NCI-H524 treated with DMSO at 0.1 percent for 48 hours (cell line): ENCODE results near the gene KMT2A.
"Not testable (repeated sequence)": the region's sequence is repeated elsewhere in the genome, so short reads cannot be mapped to it uniquely, and the experiment has no call there.

Experiments
- DNase-seq: peaks from one replicate; lab custom pipeline; 2025; lab: John Stamatoyannopoulos, UW

KMT2A gene

DNA sequence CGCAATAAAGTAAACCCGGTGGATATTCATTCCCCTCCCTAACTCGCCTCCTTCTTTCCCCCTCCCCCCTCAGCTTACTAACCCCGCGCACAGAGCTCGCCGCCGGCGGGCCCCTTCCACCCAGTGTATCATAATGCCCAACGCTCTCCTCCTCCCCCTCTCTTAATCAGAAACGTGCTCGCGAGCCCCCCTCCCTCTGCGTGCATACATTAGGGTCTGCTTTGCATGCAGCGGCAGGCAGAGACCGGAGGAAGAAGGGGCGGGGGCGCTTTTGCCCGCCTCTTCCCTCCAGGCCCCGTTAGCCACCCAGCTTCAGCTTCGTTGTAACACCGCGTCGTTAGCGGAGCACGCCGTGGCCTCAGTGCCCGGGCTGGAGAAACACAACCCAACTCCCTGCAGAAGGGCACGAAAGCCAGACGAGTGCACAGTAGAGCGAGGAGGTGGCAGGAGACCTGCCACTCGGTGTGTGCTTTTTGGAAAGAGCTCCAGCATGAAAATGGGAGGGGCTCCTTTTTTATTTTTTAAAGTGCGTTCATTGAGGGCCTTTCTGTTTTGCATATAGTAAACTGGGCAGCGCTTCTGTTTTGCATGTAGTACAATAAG lies 901 bp upstream of the KMT2A start:
- peak; percentile 74 for DNase-seq

DNA sequence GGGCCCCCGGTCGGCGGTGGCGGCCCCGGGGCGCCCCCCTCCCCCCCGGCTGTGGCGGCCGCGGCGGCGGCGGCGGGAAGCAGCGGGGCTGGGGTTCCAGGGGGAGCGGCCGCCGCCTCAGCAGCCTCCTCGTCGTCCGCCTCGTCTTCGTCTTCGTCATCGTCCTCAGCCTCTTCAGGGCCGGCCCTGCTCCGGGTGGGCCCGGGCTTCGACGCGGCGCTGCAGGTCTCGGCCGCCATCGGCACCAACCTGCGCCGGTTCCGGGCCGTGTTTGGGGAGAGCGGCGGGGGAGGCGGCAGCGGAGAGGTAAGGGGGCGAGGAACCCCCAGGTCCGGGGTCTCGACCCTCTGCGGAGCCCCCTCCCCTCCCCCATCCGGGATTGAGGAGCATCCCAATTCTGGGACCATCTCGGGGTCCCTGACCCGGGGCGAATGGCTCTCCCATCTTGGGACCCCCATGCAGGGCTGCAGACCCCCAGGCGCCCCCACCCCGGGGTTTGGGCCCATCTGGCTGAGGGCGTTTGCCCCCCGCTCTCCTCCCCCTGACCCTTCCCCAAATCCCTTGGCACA lies 431 bp downstream of the KMT2A start:
- DNase-seq: no peak

DNA sequence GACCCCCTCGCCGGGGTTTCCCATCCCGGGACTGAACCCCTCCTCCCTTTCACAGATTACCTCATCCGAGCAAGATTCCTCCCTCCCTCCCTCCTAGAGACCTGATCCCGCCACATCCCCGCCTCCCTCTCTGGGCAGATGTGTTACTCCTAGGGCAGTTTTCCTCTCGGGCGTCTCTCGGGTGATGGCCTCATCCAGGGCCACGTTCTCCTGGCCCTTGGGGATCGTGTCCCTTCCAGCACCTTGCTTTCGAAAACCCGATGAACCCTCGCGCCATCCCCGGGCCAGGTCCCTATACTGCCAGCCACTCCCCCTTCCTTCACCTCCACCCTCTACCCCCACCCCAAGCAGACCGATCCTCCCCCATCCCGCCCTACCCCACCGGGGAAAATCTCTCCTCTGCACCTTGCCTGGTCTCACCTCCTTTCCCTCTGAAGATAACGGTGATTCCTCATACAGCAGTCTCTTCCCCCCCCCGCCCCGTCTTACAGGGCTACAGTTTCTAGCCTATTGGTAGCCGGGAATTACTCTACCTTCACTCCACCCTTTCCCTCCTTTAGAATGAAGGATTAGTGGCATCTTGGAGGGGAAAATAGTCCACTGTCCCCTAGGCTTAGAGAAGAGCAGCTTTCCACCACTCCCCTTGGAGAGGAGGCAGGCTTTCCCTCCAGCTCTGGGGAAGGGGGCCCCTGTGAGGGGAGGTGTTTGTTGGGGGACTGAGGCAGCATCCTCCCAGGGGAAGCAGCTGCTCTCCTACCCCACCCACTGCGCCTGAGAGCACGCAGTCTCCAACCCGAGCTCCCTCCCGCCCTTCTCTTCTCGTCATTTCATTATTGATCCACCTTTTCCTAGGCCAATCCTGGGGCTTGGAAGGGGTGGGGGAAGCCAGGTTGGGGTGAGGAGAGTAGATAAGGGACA lies 1.2 kb downstream of the KMT2A start:
- DNase-seq: no peak

DNA sequence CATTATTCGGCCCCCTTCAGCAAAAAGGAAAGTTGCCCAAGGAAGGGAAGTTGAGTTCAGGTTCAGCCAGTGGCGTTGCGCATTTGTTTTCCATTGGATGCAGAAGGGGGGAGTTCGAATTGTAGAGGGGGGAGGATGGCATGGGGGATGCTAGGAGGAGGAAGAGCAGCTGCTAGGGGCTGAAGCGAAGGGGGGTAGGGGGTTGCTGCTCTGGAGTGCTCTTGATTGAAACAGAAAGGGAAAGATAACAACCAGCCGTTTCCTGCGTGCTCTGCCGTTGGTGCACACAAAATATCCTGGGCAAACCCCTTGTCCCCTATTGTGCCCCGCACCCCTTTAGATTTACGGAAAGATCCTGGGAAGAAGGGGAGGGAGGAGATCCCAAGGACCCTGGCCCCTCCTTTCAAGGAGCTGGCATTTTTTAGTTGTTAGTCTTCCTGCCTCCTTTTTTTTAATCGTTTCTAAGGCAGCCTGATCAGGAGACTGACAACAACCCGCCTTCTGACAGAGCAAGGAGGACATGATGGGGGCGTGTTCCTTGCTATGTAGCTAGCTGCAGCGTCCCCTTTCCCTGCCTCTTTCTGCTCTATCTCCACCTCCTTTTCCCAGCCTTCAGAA lies 2.1 kb downstream of the KMT2A start:
- no peak for DNase-seq

DNA sequence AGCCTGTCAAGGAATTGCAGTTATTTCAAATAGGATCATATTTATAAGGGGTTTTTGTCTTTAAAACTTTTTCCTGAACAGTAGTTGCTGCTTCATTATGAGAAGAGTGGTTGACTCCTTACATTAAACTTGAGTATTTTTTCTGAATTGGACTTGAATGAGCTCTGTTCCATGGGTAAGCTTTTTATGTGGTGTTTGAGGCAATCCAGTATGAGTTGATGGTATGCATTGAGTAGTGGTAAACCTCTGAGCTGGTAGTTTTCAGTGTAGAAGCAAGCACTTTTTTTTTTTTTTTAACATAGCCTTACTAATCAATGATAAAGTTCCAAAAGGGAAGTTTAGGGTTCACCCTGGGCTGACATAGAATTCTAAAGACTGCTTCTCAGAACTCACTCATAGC lies 3.4 kb downstream of the KMT2A start:
- no peak for DNase-seq

DNA sequence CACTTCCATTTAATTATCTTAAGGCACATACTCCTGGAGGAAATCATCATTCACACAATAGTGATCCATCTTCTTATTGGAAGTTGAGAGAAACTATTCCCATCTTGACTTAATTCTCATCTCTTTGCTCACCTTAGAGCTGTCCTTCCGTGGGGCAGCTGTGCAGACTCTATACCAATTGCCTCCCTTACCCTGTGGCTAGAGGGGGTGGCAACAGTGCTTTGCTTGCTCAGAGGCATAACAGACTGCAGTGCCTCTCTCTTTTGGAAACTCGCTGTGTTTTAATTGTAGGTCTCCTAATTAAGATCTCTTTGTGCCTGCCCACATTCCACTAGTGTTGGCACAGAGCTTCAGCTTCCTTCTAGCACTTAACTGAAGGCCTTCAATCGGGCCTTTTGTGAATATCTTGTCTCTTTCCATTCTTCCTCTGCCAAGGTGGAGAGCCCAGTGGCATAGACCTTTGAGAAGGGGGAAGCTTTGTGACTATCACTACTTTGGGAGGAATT lies 5.5 kb downstream of the KMT2A start:
- DNase-seq: no peak

DNA sequence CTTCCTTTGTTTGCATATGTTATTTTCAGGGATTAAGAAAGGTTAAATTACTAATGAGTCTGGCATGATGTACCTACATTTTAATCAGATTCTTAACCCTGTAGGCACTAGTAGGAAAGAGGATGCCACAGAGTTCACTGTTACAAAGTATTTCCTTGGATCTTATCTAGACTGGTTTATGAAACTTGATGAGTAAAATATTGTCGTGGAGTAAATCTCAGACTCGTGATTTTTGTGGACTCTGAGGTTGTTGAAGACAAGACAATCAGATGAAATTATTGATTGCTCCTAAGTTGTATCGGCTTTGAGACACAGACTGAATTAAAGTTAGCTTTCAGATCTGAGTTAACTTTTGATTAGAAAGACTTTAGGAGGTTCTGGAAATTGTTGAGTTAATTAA lies 6.0 kb downstream of the KMT2A start:
- no peak for DNase-seq

DNA sequence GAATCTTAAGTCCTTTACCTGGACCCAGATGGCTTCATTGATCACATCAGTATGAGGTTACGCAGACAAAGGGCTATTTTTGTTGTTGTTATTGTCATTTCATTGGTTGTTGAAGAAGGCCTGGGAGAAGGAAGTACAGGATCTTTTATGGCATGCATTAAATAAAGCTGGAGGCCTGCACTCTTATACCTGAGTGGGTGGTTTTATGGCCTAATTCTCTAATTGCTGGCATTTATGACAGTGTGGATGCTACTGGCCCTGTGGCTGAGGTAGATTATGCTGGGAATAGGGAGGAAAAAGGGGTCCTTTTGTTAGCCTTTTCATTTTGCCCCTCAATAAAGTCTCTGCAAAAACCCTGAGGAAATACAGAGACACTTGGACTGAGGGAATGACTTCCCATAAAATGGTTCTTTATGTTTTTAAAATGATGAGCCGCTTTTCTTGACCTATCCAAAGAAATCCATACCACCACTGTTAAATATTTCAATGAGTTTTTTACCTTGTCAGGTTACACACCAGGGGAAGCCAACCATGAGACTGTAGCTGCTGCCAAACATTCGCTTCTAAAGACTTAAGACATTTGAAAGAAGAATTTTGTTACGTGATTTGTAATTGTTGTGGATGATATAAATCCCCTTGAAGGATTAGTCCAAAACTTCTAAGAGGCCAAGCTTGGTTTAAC lies 6.8 kb downstream of the KMT2A start:
- no peak for DNase-seq

DNA sequence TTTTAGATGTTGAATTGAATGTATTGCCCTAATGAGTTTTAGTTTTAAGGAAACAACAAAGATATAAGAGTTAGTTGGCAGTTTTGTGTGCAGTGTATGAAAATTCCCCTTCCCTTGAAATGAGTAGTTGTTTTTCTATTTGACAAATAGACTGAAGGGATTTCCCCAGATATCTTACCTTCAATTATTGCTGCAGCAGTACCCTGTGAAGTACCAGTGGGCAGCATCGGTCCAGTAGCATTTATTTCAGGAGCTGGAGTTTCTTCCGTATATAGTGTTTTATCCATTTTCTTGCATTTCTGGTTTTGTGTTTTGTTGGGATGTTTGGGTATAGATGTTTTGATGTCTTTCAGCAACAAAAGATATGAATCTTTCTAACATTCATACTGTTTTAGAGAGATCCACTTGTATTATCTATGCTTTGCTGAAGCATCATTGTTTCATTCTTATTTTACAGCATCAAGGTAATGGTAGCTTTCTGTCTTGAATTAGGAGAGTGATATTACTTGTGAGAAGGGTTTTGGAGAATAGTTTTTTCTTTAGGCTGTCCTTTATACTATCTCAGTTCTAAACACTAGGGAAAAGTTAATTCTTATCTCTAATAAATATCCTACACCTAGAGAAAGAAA lies 7.4 kb downstream of the KMT2A start:
- DNase-seq: no peak

DNA sequence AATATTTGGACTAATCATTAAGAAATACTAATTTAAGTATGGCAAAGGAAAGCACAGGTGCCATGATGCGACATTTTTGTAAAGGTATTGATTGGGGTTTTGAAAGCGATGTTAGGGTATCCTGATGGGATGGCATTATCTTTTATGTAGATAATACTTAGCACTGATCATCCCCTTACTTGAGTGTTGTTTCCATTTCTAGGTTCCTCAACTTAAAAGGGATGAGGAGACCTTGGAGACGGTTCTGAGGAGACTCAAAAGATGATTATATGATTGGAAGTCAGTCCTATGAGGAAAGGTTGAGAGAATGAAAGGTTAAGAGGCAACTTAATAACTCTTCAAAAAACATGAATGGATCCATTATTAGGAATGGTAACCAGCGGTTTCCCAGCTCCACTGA lies 11.1 kb downstream of the KMT2A start:
- no peak for DNase-seq

DNA sequence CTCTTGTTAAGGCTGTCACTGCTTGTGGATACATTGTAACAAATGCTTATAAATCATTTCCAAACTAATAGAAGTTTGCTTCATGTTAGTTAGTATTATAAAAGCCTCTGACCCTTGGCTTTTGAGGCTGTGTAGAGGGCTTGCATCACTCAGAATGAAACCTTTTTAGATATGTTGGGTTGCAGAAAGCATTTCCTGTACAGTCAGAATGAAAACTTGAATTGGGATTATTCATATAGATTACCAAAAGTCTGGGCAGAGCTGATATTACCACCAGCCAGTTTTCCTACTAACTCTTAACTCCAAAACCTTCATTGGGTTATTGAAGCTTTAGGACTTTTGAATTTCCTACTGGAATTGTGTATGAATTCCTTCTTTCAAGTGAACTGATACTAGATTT lies 12.0 kb downstream of the KMT2A start:
- no peak for DNase-seq

DNA sequence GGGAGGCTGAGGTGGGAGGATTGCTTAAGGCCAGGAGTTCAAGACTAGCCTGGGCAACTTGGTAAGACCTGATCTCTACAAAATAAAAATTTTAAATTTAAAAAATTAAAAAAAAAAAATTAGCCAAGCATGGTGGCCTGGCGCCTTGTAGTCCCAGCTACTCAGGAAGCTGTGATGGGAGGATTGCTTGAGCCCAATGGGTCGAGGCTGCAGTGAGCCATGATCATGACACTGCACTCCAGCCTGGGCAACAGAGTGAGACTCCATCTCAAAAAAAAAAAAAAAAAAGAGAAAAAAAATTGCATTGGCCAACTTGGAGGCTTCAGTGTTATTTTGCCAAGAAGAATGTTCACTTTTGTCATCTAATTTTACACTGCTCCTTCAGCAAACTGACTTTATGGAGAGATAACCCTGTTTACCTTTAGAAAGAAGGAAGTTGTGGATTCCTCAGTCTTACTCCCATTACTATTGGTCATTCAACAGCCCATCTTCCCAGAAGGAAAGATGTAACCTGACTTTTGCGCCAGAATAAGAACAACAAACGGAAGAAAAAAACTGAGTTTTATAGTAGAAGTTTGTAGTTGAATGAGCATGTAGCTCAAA lies 13.1 kb downstream of the KMT2A start:
- no peak for DNase-seq

DNA sequence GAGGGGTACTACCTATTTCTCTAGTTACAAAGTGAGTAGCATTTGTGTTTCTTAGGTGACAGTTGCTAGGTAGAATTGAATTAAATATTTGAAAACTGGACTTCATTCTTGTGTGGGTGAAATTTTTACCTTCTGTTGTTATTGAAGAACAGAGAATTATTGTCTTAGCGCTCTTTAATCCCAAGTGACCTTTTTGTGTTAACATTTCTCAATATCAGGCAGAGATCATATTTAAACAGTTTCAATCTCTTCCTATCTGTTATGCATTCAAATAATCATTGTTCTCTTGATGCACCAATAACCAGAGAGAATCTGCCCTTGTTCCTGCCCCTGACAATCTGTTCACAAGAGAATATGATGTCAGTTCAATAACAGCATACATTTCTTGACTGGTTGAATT lies 14.2 kb downstream of the KMT2A start:
- DNase-seq: no peak

DNA sequence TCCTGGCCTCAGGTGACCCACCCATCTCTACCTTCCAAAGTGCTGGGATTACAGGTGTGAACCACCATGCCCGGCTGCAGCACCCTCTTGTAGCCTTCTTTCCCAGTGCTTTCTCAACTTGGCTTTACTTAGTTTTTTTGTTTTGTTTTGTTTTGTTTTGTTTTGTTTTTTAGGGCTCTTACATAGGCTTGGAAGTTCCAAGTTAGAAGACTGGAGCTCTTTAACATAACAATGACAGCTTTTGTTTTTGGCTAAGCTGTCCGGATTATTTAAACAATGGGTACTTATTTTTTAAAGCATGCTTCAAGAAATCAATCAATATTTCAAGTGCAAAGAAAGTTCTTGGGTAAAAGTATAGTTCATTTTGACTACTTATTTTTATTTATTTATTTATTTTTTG lies 25.9 kb downstream of the KMT2A start:
- DNase-seq: no peak

DNA sequence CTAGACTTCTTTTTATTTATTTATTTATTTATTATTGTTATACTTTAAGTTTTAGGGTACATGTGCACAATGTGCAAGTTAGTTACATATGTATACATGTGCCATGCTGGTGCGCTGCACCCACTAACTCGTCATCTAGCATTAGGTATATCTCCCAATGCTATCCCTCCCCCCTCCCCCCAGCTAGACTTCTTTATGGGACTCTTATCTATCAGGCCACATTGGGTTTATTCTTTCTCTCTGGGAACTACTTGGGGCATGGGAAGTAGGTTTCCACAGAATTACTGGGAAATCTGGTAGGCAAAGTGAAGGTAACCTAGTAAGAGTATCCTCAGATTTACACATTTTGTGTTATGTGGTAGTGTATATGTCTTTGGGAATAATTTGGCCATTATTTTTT lies 32.7 kb downstream of the KMT2A start:
- not testable (repeated sequence) for DNase-seq

DNA sequence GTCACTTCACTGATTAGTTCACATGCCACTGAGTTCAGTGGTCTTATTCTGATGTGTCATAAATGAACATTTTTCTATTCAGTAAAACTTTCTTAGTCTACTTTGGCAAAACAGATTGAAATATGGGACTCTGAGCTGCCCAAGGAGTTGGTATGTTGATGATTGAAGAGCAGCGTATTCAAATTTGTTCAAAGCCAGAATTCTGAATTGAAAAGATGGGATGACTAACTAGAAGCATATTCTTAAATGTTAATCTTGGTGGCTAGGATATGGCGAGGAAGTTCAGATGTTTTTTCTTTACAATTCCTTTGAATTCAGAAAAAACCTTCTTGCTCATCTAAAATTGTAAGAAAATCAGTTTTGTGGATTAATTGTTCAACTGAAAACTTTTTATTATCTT lies 34.7 kb downstream of the KMT2A start:
- DNase-seq: no peak

DNA sequence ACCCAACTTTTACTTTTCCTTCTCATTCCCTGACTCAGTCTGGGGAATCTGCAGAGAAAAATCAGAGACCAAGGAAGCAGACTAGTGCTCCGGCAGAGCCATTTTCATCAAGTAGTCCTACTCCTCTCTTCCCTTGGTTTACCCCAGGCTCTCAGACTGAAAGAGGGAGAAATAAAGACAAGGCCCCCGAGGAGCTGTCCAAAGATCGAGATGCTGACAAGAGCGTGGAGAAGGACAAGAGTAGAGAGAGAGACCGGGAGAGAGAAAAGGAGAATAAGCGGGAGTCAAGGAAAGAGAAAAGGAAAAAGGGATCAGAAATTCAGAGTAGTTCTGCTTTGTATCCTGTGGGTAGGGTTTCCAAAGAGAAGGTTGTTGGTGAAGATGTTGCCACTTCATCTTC lies 37.2 kb downstream of the KMT2A start:
- DNase-seq: no peak

DNA sequence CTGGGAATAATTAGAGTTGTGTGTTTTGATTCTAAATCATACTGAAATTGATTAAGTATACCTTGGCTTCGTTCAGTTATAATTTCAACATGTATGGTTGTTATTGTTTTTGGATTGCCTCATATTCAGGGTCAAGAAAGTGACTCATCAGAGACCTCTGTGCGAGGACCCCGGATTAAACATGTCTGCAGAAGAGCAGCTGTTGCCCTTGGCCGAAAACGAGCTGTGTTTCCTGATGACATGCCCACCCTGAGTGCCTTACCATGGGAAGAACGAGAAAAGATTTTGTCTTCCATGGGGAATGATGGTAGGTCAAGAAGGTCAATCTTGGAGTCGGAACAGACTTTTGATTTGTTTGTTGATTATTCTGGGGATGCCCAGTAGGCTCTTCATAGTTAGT lies 40.4 kb downstream of the KMT2A start:
- peak; percentile 24 for DNase-seq

DNA sequence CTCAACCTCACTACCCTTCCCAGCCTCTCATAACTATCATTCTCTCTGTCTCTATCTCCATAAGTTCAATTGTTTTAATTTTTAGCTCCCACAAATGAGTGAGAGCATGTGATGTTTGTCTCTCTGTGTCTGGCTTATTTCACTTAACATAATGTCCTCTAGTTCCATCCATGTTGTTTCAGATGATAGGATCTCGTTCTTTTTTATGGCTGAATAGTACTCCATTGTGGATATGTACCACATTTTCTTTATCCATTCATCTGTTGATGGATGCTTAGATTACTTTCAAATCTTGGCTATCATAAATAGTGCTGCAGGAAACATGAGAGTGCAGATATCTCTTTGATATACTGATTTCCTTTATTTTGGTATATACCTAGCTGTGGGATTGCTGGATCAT lies 44.9 kb downstream of the KMT2A start:
- not testable (repeated sequence) for DNase-seq

DNA sequence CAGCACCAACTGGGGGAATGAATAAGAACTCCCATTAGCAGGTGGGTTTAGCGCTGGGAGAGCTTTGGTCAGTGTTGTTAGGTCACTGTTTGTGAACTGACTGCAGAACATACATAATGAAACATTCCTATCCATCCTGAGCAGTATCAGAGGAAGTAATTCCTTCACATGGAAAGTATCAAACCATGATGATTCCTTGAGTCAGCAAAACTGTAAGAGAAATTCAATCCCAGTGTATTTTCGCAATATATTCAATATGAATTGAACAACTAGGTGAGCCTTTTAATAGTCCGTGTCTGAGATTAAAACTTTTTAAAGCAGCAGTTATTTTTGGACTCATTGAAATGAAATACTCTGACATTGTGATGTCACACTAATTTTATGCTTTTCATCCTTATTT lies 48.1 kb downstream of the KMT2A start:
- no peak for DNase-seq

DNA sequence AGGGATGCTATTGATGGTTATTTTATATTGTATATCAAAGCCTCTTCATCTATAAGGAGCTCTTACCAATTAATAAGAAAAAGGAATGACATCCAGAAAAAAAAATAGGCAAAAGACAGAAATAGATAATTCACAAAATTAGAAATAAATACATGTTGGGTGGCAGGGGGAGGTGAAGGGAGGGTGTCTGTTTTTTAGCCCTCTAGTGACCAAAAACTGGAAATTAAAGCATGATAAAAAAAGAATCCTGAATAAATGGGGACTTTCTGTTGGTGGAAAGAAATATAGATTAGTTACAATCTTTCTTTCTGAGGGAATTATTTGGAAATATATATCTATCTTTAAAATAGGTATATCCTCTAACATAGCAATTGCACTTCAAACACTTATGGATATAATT lies 49.0 kb downstream of the KMT2A start:
- no peak for DNase-seq
